ENCODE measurements around the gene LRP1B.

Gene LRP1B

GRCh38 chr2:140808211-140808610, 1322.6 kb downstream of the LRP1B start:
- DNase-seq (ENCODE audit: low spot score): no peak

DNA sequence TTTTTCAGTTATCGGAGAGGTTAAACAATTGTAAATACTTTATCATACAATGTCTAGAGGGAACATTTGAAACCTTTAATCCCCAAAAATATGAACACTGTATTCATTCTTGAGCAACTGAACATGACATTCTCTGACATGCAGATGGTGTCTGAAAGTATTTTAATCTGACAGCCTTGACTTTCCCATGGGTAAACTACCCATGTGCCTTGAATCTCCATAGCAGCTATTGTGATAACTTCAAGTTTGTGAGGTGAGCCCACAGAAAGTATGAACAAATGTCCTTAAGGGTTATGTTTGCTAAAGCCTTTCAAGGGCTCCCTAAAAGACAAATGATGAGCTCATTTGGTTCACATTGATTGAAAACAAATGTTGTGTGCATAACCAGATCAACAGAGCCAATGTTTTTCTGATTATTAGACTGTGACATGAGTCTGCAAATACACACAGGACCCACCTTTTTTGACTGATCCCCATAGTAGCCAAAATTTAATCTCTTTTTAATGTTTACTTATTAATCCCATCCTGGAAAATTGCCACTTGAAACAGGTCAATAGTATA, 1326.0 kb downstream of the LRP1B start:
- DNase-seq (ENCODE audit: low spot score): no peak

DNA sequence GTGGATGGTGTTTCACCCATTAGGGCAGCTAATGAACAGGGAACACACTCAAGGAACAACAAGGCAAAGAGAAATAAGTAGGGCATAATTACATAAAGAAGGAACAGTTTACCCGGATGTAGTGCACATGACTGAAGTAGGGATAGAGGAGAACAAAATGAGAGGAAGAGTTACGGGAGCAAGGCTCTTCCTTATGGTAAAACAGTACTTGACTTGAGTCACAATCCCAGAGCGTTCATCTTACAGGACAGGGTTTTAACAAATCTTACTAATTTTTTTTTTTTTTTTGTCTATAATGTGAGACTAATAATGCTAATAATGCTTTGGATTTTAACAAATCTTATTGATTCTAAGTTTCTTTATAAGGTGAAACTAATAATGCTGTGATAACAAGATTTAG, 1329.5 kb downstream of the LRP1B start:
- no peak for DNase-seq (ENCODE audit: low spot score)

GRCh38 chr2:140797718-140798117, 1333.1 kb downstream of the LRP1B start:
- no peak for DNase-seq (ENCODE audit: low spot score)

GRCh38 chr2:140791802-140792201, 1339.0 kb downstream of the LRP1B start:
- no peak for DNase-seq (ENCODE audit: low spot score)

DNA sequence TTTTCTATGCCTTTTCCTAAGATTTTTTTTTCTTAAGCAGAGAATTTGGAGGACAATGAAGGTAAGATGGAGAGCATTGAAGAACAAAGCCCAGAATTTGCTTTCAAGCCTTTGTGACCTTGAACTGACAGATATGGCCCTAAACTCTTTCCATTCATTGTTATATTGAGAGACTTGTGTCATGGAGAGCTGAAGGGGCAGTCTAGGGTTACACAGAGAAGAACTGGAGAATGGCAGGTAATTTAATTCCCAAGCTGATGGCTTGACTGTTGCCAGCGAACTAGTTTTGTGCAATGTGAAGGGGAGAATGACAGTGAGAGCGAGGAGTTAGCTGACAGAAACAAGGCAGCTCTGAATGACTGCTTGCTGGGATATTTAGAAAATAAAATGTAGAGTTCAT, 1344.2 kb downstream of the LRP1B start:
- no peak for DNase-seq (ENCODE audit: low spot score)

DNA sequence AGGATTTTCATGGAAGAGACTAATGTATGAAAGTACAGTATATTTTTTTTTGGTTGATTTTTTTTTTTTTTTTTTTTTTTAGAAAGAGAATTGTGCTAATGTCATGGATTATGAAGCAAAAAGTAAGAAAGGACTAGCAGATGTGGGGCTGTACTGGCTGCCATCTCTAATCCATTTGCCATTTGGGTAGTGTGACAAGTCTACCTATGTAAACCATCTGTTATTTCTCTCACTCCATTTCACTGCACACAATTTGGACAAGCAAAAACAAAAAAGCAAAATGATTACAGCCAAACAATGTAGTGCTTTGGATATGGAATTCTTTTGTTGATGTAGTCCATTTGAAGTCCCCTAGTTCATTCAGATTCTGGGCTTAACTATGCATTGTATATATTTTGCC, 1355.4 kb downstream of the LRP1B start:
- no peak for DNase-seq (ENCODE audit: low spot score)

GRCh38 chr2:140770645-140771044, 1360.2 kb downstream of the LRP1B start:
- no peak for DNase-seq (ENCODE audit: low spot score)

DNA sequence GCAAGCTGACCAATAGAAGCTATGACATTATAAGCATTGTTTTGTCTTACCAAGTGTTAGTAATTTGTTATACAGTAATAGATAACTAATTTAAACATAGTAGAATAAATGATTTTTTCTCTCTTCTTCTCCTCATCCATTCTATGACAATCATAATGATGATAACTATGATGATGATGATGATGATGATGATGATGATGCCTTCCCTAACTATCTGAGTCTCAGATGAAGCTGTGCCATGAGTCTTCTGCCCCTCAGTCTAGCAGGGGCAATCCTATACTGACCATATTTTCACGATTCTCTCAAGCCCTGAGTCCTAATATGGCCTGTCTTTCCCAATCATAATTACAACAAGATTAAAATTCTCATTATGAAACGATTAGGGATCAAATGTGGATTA, 1369.0 kb downstream of the LRP1B start:
- no peak for DNase-seq (ENCODE audit: low spot score)

DNA sequence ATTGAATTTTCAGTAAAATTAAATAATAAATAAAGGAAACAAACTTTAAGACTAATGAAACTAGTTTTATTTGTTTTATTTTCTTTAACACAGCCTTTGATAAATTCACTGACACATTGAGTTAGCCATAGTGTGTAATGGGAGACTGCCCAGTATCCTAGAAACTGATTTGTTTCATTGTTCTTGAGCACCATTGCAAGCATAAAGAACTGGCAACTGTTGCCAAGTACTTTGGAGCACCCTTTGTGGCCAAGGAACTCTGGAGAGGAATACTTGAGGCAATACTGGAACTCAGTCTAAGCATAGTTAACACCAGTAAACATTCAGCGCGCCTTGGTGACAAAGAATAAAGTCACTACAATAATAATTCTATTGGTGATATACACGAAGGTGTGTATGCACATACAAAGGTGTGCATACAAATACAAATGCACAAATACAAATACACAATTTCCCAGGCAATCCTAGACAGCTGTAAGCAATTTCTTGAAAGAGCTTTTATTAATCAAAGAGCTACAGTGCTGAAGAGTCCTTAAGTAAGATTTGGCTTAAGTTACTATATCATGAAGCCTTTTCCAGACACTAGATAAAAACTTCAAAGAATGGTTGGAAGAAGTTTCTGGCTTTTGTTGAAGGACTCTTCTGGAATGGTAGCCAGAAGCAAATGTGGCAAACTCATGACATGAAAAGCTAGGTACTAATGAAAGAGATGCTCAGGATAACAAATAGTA, 1371.2 kb downstream of the LRP1B start:
- no peak for DNase-seq (ENCODE audit: low spot score)

GRCh38 chr2:140747665-140748064, 1383.2 kb downstream of the LRP1B start:
- no peak for DNase-seq (ENCODE audit: low spot score)

GRCh38 chr2:140747090-140747489, 1383.7 kb downstream of the LRP1B start:
- no peak for DNase-seq (ENCODE audit: low spot score)

DNA sequence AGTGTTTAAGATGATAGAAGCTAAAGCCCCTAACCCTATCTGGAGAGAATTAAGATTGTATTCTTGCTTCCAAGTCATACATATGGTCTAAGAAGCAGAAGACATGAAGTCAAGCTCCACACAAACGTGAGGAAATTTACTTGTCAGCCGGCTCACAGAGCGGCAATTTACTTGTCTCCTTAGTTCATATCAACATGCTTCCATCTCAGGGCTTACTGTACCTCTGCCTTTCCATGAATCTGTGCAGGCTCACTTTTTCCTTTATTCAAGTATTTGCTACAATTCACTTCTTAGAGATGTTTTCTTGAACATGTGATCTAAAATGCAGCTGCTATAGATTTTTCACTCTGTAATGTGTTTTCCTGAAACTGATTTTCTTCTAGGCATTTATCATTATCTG, 1386.4 kb downstream of the LRP1B start:
- DNase-seq (ENCODE audit: low spot score): no peak

- DNase-seq (ENCODE audit: low spot score): no peak
Observed at GRCh38 chr2:140737006-140737405, 1393.8 kb downstream of the LRP1B start.

GRCh38 chr2:140734992-140735391, 1395.8 kb downstream of the LRP1B start:
- DNase-seq (ENCODE audit: low spot score): peak; percentile 5

- no peak for DNase-seq (ENCODE audit: low spot score)
Observed at GRCh38 chr2:140718999-140719398, 1411.8 kb downstream of the LRP1B start.

DNA sequence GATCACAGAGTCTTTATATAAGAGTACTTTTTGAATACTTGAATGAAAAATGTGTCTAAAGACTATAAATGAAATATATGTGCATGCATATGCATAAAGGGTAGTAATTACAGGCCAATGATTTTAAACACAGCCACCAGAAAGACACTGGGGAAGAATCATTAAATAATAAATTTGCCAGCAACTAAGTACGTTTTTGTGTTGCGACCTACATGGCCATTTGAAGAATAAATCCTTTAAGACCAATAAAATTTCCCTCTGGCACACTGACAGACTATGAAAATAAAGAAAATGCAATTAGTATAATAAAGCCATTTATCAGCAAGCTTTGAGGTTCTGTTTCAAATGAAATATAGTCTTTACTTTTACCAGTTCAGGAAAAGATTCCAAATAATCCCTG, 1413.3 kb downstream of the LRP1B start:
- DNase-seq (ENCODE audit: low spot score): no peak

DNA sequence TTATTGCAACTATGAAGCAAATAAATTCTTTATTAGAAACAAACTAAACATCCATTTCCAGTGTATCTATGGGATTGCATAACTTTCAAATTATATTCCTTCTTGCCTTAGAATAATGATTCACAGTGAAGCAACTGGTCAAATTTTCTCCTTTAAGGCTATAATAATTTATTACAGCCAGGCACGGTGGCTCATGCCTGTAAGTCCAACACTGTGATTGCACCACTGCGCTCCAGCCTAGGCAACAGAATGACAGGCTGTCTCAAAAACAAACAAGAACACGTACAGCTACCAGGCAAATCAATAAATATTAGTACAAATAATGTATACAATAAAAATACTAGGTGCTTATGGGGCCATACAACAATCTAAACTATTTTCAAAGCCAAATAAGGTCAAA, 1416.2 kb downstream of the LRP1B start:
- no peak for DNase-seq (ENCODE audit: low spot score)

- DNase-seq (ENCODE audit: low spot score): no peak
Observed at GRCh38 chr2:140711867-140712266, 1418.9 kb downstream of the LRP1B start.

GRCh38 chr2:140701726-140702125, 1429.1 kb downstream of the LRP1B start:
- no peak for DNase-seq (ENCODE audit: low spot score)

- DNase-seq (ENCODE audit: low spot score): no peak
Observed at GRCh38 chr2:140698636-140699035, 1432.2 kb downstream of the LRP1B start.

- DNase-seq (ENCODE audit: low spot score): no peak
Observed at GRCh38 chr2:140696449-140696848, 1434.4 kb downstream of the LRP1B start.

DNA sequence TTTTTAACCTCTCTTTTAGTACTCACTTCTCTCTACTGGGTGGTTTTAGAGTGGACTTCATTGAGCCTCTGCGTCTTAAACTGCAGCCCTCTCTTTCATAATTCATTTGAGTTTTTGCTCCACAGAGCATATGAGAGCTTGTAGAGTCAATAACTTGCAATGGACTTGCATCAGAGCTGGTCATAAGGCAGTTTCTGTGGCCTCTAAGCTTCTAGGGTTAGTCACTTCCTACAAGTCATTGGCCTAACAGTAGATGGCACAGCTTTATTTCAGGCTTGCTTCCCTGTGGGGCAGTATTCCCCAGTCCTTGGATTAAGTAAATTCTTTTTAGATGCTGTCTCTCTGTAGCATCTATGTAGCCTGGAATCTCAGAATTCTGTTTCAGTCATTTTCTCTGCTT, 1435.7 kb downstream of the LRP1B start:
- DNase-seq (ENCODE audit: low spot score): peak; percentile 95

DNA sequence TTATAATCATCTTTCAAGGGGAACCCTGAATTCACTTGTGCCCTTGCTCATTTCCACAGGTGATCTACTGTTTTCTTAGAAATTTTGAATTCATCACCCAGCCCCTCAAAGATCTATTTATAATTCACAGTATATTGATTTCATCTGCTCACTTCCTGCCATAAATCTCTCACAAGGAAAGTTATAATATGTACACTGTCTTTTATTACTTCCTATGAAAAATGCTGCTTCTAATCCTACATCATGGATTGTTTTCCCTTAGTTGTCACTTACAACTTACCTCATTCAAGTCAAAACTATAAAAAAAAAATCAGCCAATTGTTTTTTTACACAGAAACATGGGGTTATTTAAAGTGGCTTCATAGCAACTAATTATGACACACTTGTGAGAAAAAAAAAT, 1443.0 kb downstream of the LRP1B start:
- no peak for DNase-seq (ENCODE audit: low spot score)
